ENCODE measurements around the gene AUTS2. TPM values are rescaled to one million over a fixed set of nuclear protein-coding genes. Genes with fewer than 3 reads are reported as not detected.

AUTS2 gene
- total RNA-seq, 6 donors from 2014 or later, result 38.9 to 151 (median 55.8) TPM

DNA sequence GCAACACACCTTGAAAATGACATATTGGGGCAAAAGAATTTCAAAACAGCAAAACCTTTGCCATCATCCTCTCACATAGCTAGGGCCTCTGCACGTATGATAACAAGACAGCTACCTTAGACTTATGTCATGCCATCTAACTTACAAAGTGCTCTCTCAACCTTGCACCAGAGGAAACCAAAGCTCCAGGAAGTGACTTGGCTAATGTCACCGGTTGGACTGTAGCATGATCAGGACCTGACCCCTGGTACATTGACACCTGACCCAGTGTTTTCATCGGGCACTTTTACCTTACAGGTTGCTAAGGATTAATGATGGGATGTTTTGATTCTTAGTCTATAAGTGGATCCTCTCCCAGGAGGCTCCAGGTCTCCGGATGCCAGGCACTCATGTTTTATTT lies 1003.8 kb downstream of the AUTS2 start:
- Histone ChIP-seq H3K4me1 (no peaks in the 10 kb centered on the region), H3K36me3 (no peaks in the 10 kb centered on the region), H3K9me3 (peaks cover 0 to 3% (median 0%) of the 10 kb centered on the region in 4 donors), H3K27me3 (no peaks in the 10 kb centered on the region), H3K27ac (no peak overlapping the region), H3K4me3 (no peak overlapping the region)
- TF ChIP-seq EP300 (IDR thresholded peaks at IDR 0.05), result no peak
- no peak for TF ChIP-seq POLR2A (IDR thresholded peaks at IDR 0.05)
- TF ChIP-seq, protein P1, sequence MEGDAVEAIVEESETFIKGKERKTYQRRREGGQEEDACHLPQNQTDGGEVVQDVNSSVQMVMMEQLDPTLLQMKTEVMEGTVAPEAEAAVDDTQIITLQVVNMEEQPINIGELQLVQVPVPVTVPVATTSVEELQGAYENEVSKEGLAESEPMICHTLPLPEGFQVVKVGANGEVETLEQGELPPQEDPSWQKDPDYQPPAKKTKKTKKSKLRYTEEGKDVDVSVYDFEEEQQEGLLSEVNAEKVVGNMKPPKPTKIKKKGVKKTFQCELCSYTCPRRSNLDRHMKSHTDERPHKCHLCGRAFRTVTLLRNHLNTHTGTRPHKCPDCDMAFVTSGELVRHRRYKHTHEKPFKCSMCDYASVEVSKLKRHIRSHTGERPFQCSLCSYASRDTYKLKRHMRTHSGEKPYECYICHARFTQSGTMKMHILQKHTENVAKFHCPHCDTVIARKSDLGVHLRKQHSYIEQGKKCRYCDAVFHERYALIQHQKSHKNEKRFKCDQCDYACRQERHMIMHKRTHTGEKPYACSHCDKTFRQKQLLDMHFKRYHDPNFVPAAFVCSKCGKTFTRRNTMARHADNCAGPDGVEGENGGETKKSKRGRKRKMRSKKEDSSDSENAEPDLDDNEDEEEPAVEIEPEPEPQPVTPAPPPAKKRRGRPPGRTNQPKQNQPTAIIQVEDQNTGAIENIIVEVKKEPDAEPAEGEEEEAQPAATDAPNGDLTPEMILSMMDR (IDR thresholded peaks at IDR 0.05), result no peak
- no peak for TF ChIP-seq POLR2AphosphoS5 (IDR thresholded peaks at IDR 0.05)
- DNase-seq (no peak), ATAC-seq (ENCODE audit: low FRiP score in 2 of 2) (no peak)
- WGBS, 2 donors, result 62 to 66% methylated on average over 4 of the region's 4 CpGs

DNA sequence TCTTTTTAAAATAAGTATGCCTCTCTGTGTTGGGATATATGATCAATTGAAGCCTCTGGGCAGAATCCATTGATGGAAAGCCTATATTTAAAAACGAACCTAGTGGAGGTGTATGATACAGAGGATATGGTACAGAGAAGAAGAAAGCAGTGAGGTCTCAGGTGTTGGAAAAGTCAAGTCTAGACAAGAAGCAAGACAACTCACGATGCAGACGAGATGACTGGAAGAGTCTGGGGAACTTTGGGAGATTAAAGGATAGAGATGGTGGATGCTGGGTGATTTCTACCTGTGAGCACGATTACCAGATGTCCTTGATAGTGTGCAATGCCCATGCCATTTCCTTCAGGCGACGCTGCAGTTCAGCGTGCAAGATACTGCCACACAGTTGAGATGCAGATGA lies 1009.0 kb downstream of the AUTS2 start:
- no peak for ATAC-seq (ENCODE audit: low FRiP score in 2 of 2)
- no peaks in the 10 kb centered on the region for H3K36me3 ChIP-seq
- DNase-seq, result no peak
- H3K27ac ChIP-seq, result no peak overlapping the region
- H3K4me1 ChIP-seq, result no peaks in the 10 kb centered on the region
- TF ChIP-seq EP300 (IDR thresholded peaks at IDR 0.05) (no peak), POLR2A (IDR thresholded peaks at IDR 0.05) (no peak), POLR2AphosphoS5 (IDR thresholded peaks at IDR 0.05) (no peak)
- TF ChIP-seq, protein P1 (IDR thresholded peaks at IDR 0.05), result no peak
- H3K27me3 ChIP-seq, result no peaks in the 10 kb centered on the region
- no peak overlapping the region for H3K4me3 ChIP-seq
- 92% methylated on average over 7 of the region's 7 CpGs for whole genome bisulfite sequencing, 2 donors
- peaks cover 0 to 3% (median 0%) of the 10 kb centered on the region in 4 donors for H3K9me3 ChIP-seq

DNA sequence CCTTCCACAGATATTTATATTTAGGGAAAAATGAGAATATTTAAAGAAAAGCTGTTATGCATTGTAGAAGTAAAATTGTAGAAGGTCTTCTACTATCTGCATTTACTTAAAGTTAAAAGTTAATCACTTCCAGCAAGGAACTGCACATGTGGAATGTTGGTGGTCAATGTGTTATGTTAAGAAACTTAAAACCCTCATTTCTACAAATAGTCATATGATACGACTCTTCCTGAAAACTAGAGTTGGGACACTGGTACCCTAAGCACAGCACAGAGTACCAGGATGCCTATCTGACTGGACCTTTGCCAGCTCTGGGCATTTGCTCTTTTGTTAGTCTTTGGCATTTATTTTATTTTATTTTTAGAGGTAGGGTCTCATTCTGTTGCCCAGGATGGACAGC lies 1009.5 kb downstream of the AUTS2 start:
- no peak for TF ChIP-seq POLR2A (IDR thresholded peaks at IDR 0.05)
- TF ChIP-seq, protein P1 (IDR thresholded peaks at IDR 0.05), result no peak
- no peak for TF ChIP-seq POLR2AphosphoS5 (IDR thresholded peaks at IDR 0.05)
- TF ChIP-seq EP300 (IDR thresholded peaks at IDR 0.05), result no peak

DNA sequence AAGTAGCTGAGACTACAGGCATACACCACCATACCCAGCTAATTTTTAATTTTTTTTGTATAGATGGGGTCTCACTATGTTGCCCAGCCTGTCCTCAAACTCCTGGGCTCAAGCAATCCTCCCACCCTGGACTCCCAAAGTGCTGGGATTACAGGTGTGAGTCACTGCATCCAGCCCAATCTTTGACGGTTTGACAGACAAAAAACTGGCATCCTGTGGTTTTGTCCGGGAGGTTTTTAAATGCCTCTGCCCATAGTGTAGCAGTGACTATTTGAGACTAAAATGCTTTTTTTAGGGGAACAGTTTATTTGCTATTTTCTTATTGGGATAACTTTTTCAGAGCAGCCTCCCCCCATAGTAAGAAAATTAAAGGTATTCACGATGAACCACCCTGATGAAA lies 1010.0 kb downstream of the AUTS2 start:
- Histone ChIP-seq H3K27me3 (no peaks in the 10 kb centered on the region), H3K4me3 (no peak overlapping the region), H3K4me1 (no peaks in the 10 kb centered on the region), H3K27ac (no peak overlapping the region), H3K36me3 (no peaks in the 10 kb centered on the region), H3K9me3 (peaks cover 0 to 3% (median 0%) of the 10 kb centered on the region in 4 donors)
- TF ChIP-seq, protein P1 (IDR thresholded peaks at IDR 0.05), result no peak
- TF ChIP-seq POLR2AphosphoS5 (IDR thresholded peaks at IDR 0.05) (no peak), POLR2A (IDR thresholded peaks at IDR 0.05) (no peak), EP300 (IDR thresholded peaks at IDR 0.05) (no peak)
- DNase-seq, result no peak
- 89 to 94% methylated on average over 3 of the region's 3 CpGs for WGBS, 2 donors
- no peak for ATAC-seq (ENCODE audit: low FRiP score in 2 of 2)

More for the DNA sequence above, 1009.5 kb downstream of the AUTS2 start:
- Histone ChIP-seq H3K27ac (no peak overlapping the region), H3K27me3 (no peaks in the 10 kb centered on the region), H3K4me1 (no peaks in the 10 kb centered on the region), H3K9me3 (peaks cover 0 to 3% (median 0%) of the 10 kb centered on the region in 4 donors), H3K4me3 (no peak overlapping the region), H3K36me3 (no peaks in the 10 kb centered on the region)
- no peak for ATAC-seq (ENCODE audit: low FRiP score in 2 of 2)
- 87 to 89% methylated on average over 1 of the region's 1 CpG for WGBS, 2 donors
- DNase-seq, result no peak

DNA sequence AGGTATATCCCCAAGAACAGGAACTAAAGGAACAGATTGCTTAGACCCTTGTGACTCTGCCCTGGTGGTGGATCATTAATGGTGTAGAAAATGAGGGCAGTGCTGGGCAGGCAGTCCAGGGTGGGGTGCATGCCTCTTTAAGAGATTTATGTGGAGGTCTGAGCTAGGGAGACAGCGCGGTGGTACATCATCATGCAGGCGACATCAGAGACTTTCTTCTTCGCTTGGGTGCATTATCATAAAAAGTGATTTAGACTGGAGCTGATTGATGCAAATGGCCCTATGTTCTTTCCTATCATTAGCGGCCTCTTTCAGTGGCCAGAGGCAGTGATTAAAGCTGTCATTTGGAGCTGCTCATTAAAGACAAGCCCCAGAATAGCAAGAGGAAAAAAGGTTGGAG lies 1014.5 kb downstream of the AUTS2 start:
- ATAC-seq (ENCODE audit: low FRiP score in 2 of 2), result no peak
- 91 to 98% methylated on average over 5 of the region's 5 CpGs for WGBS, 2 donors
- TF ChIP-seq EP300 (IDR thresholded peaks at IDR 0.05) (no peak), POLR2A (IDR thresholded peaks at IDR 0.05) (no peak), POLR2AphosphoS5 (IDR thresholded peaks at IDR 0.05) (no peak)
- TF ChIP-seq, protein P1 (IDR thresholded peaks at IDR 0.05), result no peak
- Histone ChIP-seq H3K4me1 (peaks cover 0 to 8% (median 1%) of the 10 kb centered on the region in 4 donors), H3K9me3 (no peaks in the 10 kb centered on the region), H3K36me3 (no peaks in the 10 kb centered on the region), H3K4me3 (no peak overlapping the region), H3K27ac (no peak overlapping the region), H3K27me3 (no peaks in the 10 kb centered on the region)
- no peak for DNase-seq
